A673 (cell line): ENCODE data around the gene TMEM243. TPM values are rescaled to one million over a fixed set of nuclear protein-coding genes. Genes with fewer than 3 reads are reported as not detected.

Experiments used
- BruUV-seq: library from RNA; stranded (reverse); fragments of 400-500 nt; replicated peaks from 2 replicates; lab custom pipeline; 2021; lab: Mats Ljungman, UMichigan
- CTCF ChIA-PET: fragments of 300-600 bp; sonication (Branson Sonifier 250); formaldehyde crosslinking; loops from one replicate; lab custom pipeline; 2022; ENCODE audit warnings: antibody characterized with exemption; lab: Charles Lee
- POLR2A ChIA-PET: fragments of 300-600 bp; sonication (Branson Sonifier 250); formaldehyde crosslinking; loops from one replicate; lab custom pipeline; 2022; ENCODE audit warnings: antibody characterized with exemption; ENCODE audit not compliant: low non-redundant PET; lab: Charles Lee
- DNase-seq: peaks from one replicate; pipeline ENCODE4 v3.0.0-alpha.2; 2015; ENCODE audit warnings: low spot score
- H3K27ac ChIP-seq: fragments of 200-600 bp; sonication (generic); 2 replicates; pipeline ENCODE4 v1.5.1; 2016; ENCODE audit warnings: mixed run types, low read depth, mild to moderate bottlenecking, mixed read lengths, antibody characterized with exemption, low read length; ENCODE audit not compliant: poor library complexity, severe bottlenecking
- H3K27me3 ChIP-seq: fragments of 200-600 bp; sonication (generic); replicated peaks from 2 replicates; pipeline ENCODE4 v1.6.1; 2017; ENCODE audit warnings: mixed run types, low read depth, mild to moderate bottlenecking, mixed read lengths, antibody characterized with exemption, low read length; ENCODE audit not compliant: insufficient read depth, poor library complexity
- H3K36me3 ChIP-seq: fragments of 200-600 bp; sonication (generic); 2 replicates; pipeline ENCODE4 v1.6.1; 2016; ENCODE audit warnings: mixed run types, mild to moderate bottlenecking, mixed read lengths, antibody characterized with exemption, low read length; ENCODE audit not compliant: insufficient read depth, poor library complexity, severe bottlenecking
- H3K4me1 ChIP-seq: fragments of 200-600 bp; sonication (generic); 2 replicates; pipeline ENCODE4 v1.6.1; 2017; ENCODE audit warnings: mixed run types, mild to moderate bottlenecking, mixed read lengths, antibody characterized with exemption, low read length; ENCODE audit not compliant: insufficient read depth, poor library complexity, severe bottlenecking
- H3K4me3 ChIP-seq: fragments of 200-600 bp; sonication (generic); 2 replicates; pipeline ENCODE4 v1.5.1; 2016; ENCODE audit warnings: low read depth, mixed run types, mild to moderate bottlenecking, mixed read lengths, low read length; ENCODE audit not compliant: poor library complexity, severe bottlenecking
- H3K9me3 ChIP-seq: fragments of 200-600 bp; sonication (generic); 2 replicates; pipeline ENCODE4 v1.6.1; 2016; ENCODE audit warnings: mixed run types, low read depth, mild to moderate bottlenecking, mixed read lengths, antibody characterized with exemption, low read length; ENCODE audit not compliant: poor library complexity, severe bottlenecking
- CTCF ChIP-seq: fragments of 300-800, 200-600 bp; sonication (generic); conservative IDR thresholded peaks from 2 replicates; pipeline ENCODE4 v1.5.1; 2017; ENCODE audit warnings: low read depth, mild to moderate bottlenecking, antibody characterized with exemption, low read length, moderate library complexity, mixed read lengths
- EZH2 ChIP-seq: fragments of 200-600 bp; sonication (generic); IDR thresholded peaks from 2 replicates; pipeline ENCODE4 v1.6.1; 2017; ENCODE audit warnings: borderline replicate concordance, low read depth, mild to moderate bottlenecking, mixed read lengths, antibody characterized with exemption, low read length; ENCODE audit not compliant: poor library complexity, severe bottlenecking
- intact Hi-C: fragments of 100-400 bp; cut with micrococcal nuclease; formaldehyde crosslinking; loops from one replicate; pipeline ENCODE4 v1.10.0; 2022; ENCODE audit not compliant: unreplicated experiment
- total RNA-seq: library from RNA; stranded (reverse); gene quantifications from 2 replicates; pipeline ENCODE4 v1.2.3, GENCODE V29; 2021

Gene TMEM243
- total RNA-seq, 1 experiment from 2014 or later, result 24.5 TPM

- CTCF ChIA-PET, result no interaction called here
- Histone ChIP-seq H3K36me3 (peaks cover 89% of the 10 kb centered on the region), H3K4me1 (peaks cover 5% of the 10 kb centered on the region), H3K9me3 (no peaks in the 10 kb centered on the region), H3K4me3 (no peak overlapping the region), H3K27me3 (no peaks in the 10 kb centered on the region), H3K27ac (no peak overlapping the region)
- POLR2A ChIA-PET, result no interaction called here
- no peak for TF ChIP-seq EZH2
- TF ChIP-seq CTCF, result no peak
- intact Hi-C loops, result no loop called here
- no TSS peak for BruUV-seq
- no peak for DNase-seq
Measured at GRCh38 chr7:87179180-87179579, 40.4 kb downstream of the TMEM243 start.

GRCh38 chr7:87178320-87178719 lies 41.2 kb downstream of the TMEM243 start:
- ChIA-PET POLR2A (no interaction called here), CTCF (no interaction called here)
- Histone ChIP-seq H3K27me3 (no peaks in the 10 kb centered on the region), H3K4me3 (no peak overlapping the region), H3K36me3 (peaks cover 89% of the 10 kb centered on the region), H3K9me3 (no peaks in the 10 kb centered on the region), H3K27ac (no peak overlapping the region), H3K4me1 (peaks cover 5% of the 10 kb centered on the region)
- TF ChIP-seq EZH2, result no peak
- TF ChIP-seq CTCF, result no peak
- intact Hi-C loops, result no loop called here
- DNase-seq, result no peak
- no TSS peak for BruUV-seq

GRCh38 chr7:87173471-87173870 lies 46.1 kb downstream of the TMEM243 start:
- H3K36me3 ChIP-seq, result peaks cover 92% of the 10 kb centered on the region
- peaks cover 5% of the 10 kb centered on the region for H3K4me1 ChIP-seq
- no peak for DNase-seq
- H3K27ac ChIP-seq, result no peak overlapping the region
- ChIA-PET POLR2A (no interaction called here), CTCF (no interaction called here)
- TF ChIP-seq EZH2 (no peak), CTCF (no peak)
- no peaks in the 10 kb centered on the region for H3K27me3 ChIP-seq
- H3K9me3 ChIP-seq, result no peaks in the 10 kb centered on the region
- BruUV-seq, result no TSS peak
- H3K4me3 ChIP-seq, result no peak overlapping the region
- intact Hi-C loops, result no loop called here
